Measurements from ENCODE around the gene HEG1.

DNA sequence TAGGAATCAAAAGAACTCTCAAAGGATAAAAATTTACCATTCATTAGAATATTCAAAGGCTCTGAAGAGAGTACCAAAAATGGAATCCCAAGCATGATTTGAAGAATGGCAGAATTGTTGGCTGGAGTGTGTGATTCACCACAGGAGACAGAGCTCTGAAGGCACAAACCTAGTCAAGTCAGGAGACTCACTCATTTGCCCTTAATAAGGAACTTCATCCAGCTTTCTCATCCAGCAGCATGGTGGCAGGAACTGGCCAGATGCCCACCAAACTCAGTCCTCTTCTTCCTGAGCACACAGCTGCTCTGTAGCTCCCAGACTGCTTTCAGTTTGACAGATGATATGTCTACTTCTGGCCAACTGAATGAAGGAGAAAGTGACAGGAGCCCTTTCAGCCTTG, 16.5 kb upstream of the HEG1 start:
- TF ChIP-seq, protein P1, sequence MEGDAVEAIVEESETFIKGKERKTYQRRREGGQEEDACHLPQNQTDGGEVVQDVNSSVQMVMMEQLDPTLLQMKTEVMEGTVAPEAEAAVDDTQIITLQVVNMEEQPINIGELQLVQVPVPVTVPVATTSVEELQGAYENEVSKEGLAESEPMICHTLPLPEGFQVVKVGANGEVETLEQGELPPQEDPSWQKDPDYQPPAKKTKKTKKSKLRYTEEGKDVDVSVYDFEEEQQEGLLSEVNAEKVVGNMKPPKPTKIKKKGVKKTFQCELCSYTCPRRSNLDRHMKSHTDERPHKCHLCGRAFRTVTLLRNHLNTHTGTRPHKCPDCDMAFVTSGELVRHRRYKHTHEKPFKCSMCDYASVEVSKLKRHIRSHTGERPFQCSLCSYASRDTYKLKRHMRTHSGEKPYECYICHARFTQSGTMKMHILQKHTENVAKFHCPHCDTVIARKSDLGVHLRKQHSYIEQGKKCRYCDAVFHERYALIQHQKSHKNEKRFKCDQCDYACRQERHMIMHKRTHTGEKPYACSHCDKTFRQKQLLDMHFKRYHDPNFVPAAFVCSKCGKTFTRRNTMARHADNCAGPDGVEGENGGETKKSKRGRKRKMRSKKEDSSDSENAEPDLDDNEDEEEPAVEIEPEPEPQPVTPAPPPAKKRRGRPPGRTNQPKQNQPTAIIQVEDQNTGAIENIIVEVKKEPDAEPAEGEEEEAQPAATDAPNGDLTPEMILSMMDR (IDR thresholded peaks at IDR 0.05 in 4 of 5, conservative IDR thresholded peaks at IDR 0.05 in 1 of 5), result no peak
- no peak for TF ChIP-seq POLR2A (IDR thresholded peaks at IDR 0.05)

All from gastrocnemius medialis (tissue), 4 donors.